H1 (cell line): ENCODE results near the gene AMOT. TPM values are rescaled to one million over a fixed set of nuclear protein-coding genes. Genes with fewer than 3 reads are reported as not detected.

Experiments
- CTCF ChIA-PET: fragments of 300-600 bp; sonication (Branson Sonifier 250); formaldehyde crosslinking; loops from one replicate; lab custom pipeline; 2021; ENCODE audit not compliant: partially characterized antibody; lab: Charles Lee
- POLR2A ChIA-PET: fragments of 300-600 bp; sonication (Branson Sonifier 250); formaldehyde crosslinking; loops from one replicate; lab custom pipeline; 2021; ENCODE audit warnings: inconsistent platforms; ENCODE audit not compliant: partially characterized antibody; lab: Charles Lee
- DNase-seq, 2 experiments: peaks; one replicate each; pipeline versions ENCODE4 v3.0.0 to v3.0.0-alpha.2; 2010 to 2022; ENCODE audit warnings: low spot score in 2 of 2, low read depth in 1 of 2, mixed read lengths in 1 of 2
- FAIRE-seq: peaks from 2 replicates; lab custom pipeline; 2011; peaks lifted over from hg19 to GRCh38; lab: Jason Lieb, UNC
- H2AFZ ChIP-seq: 2 replicates; pipeline ENCODE4 v1.8.1; 2012; ENCODE audit warnings: low read length, inconsistent platforms
- H2AK5ac ChIP-seq: 2 replicates; pipeline ENCODE4 v1.6.1; 2013; ENCODE audit warnings: low read depth, low read length
- H2BK120ac ChIP-seq: replicated peaks from 2 replicates; pipeline ENCODE3; 2013; ENCODE audit warnings: low read depth, low read length, inconsistent platforms
- H2BK12ac ChIP-seq: 2 replicates; pipeline ENCODE4 v1.6.1; 2013; ENCODE audit warnings: low read depth, low read length
- H2BK15ac ChIP-seq: 2 replicates; pipeline ENCODE4 v1.6.1; 2013; ENCODE audit warnings: low read length
- H2BK20ac ChIP-seq: 2 replicates; pipeline ENCODE4 v1.6.1; 2013; ENCODE audit warnings: low read length
- H2BK5ac ChIP-seq: 2 replicates; pipeline ENCODE4 v1.6.1; 2013; ENCODE audit warnings: low read depth, low read length
- H3K14ac ChIP-seq: 2 replicates; pipeline ENCODE4 v1.6.1; 2013; ENCODE audit warnings: inconsistent platforms; ENCODE audit not compliant: insufficient read length
- H3K18ac ChIP-seq: 2 replicates; pipeline ENCODE4 v1.6.1; 2013; ENCODE audit warnings: low read length; ENCODE audit errors: extremely low read depth
- H3K23ac ChIP-seq: 2 replicates; pipeline ENCODE4 v1.6.1; 2013; ENCODE audit warnings: inconsistent platforms; ENCODE audit not compliant: insufficient read length
- H3K23me2 ChIP-seq: 2 replicates; pipeline ENCODE4 v1.6.1; 2013; ENCODE audit warnings: low read depth, low read length
- H3K27ac ChIP-seq: 2 replicates; pipeline ENCODE4 v1.6.1; 2011; ENCODE audit warnings: low read depth, low read length, inconsistent platforms
- H3K27me3 ChIP-seq, 4 experiments: replicated peaks in 1 of 4; 1 replicate in 1 of 4; 2 replicates in 3 of 4; pipeline versions ENCODE4 v1.6.1 to v1.8.1; 2011 to 2013; ENCODE audit warnings: low read length in 3 of 4, mild to moderate bottlenecking in 3 of 4, inconsistent platforms in 2 of 4, mixed read lengths in 2 of 4, moderate library complexity in 1 of 4; ENCODE audit not compliant: control insufficient read depth in 3 of 4, insufficient read depth in 3 of 4; ENCODE audit errors: extremely low read depth in 1 of 4
- H3K36me3 ChIP-seq, 4 experiments: 2 replicates each; pipeline versions ENCODE4 v1.6.1 to v1.8.1; 2011 to 2013; ENCODE audit warnings: mild to moderate bottlenecking in 4 of 4, low read length in 3 of 4, moderate library complexity in 2 of 4, control low read depth in 1 of 4, inconsistent platforms in 1 of 4; ENCODE audit not compliant: insufficient read depth in 4 of 4, control insufficient read depth in 2 of 4
- H3K4ac ChIP-seq: replicated peaks from 2 replicates; pipeline ENCODE3; 2013; ENCODE audit warnings: low read length, low read depth, mixed read lengths, inconsistent platforms; ENCODE audit not compliant: insufficient read length
- H3K4me1 ChIP-seq, 4 experiments: replicated peaks in 1 of 4; 1 replicate in 1 of 4; 2 replicates in 3 of 4; pipeline versions ENCODE4 v1.6.1 to v1.8.1; 2011 to 2013; ENCODE audit warnings: low read length in 3 of 4, inconsistent platforms in 2 of 4, mixed read lengths in 1 of 4; ENCODE audit not compliant: insufficient read depth in 4 of 4, control insufficient read depth in 3 of 4
- H3K4me2 ChIP-seq, 2 experiments: 2 replicates each; pipeline versions ENCODE4 v1.6.1 to v1.8.1; 2011 to 2013; ENCODE audit warnings: low read depth in 2 of 2, low read length in 2 of 2, control low read depth in 1 of 2, inconsistent platforms in 1 of 2, mild to moderate bottlenecking in 1 of 2; ENCODE audit not compliant: insufficient read depth in 1 of 2
- H3K4me3 ChIP-seq, 4 experiments: fragments of 200-600, 300-600 bp in 1 of 4; sonication (generic), shearing (Covaris generic), sonication (Bioruptor Twin) in 1 of 4; 2 replicates each; pipeline versions ENCODE4 v1.5.1 to v1.8.1; 2011 to 2016; ENCODE audit warnings: low read length in 4 of 4, low read depth in 3 of 4, control low read depth in 2 of 4, inconsistent platforms in 2 of 4, mild to moderate bottlenecking in 2 of 4, mixed read lengths in 1 of 4, moderate library complexity in 1 of 4; ENCODE audit not compliant: insufficient read depth in 2 of 4; ENCODE audit errors: extremely low read depth in 1 of 4
- H3K56ac ChIP-seq: replicated peaks from 2 replicates; pipeline ENCODE3; 2013; ENCODE audit warnings: low read depth, mild to moderate bottlenecking, mixed read lengths, low read length, inconsistent platforms; ENCODE audit not compliant: insufficient read length
- H3K79me1 ChIP-seq: 2 replicates; pipeline ENCODE4 v1.6.1; 2013; ENCODE audit warnings: low read depth, low read length, control low read depth
- H3K79me2 ChIP-seq, 2 experiments: 2 replicates each; pipeline versions ENCODE4 v1.6.1 to v1.8.1; 2012 to 2013; ENCODE audit warnings: low read length in 2 of 2, mild to moderate bottlenecking in 2 of 2, inconsistent platforms in 1 of 2; ENCODE audit not compliant: insufficient read depth in 2 of 2, control insufficient read depth in 1 of 2
- H3K9ac ChIP-seq, 4 experiments: replicated peaks in 1 of 4; 1 replicate in 1 of 4; 2 replicates in 3 of 4; pipeline versions ENCODE4 v1.6.1 to v1.8.1; 2011 to 2013; ENCODE audit warnings: low read depth in 3 of 4, low read length in 3 of 4, control low read depth in 2 of 4, mild to moderate bottlenecking in 2 of 4, moderate library complexity in 2 of 4, inconsistent platforms in 1 of 4; ENCODE audit errors: extremely low read depth in 1 of 4
- H3K9me3 ChIP-seq, 2 experiments: 2 replicates each; pipeline versions ENCODE4 v1.6.1 to v1.8.1; 2012 to 2013; ENCODE audit warnings: mild to moderate bottlenecking in 2 of 2, moderate library complexity in 2 of 2, control low read depth in 1 of 2, inconsistent platforms in 1 of 2, low read depth in 1 of 2, low read length in 1 of 2, mixed read lengths in 1 of 2; ENCODE audit not compliant: insufficient read depth in 2 of 2
- H4K20me1 ChIP-seq, 2 experiments: replicated peaks in 1 of 2; 2 replicates each; pipeline versions ENCODE3 to v1.8.1; 2011 to 2013; ENCODE audit warnings: inconsistent platforms in 2 of 2, low read length in 2 of 2, mild to moderate bottlenecking in 1 of 2; ENCODE audit not compliant: insufficient read depth in 2 of 2, control insufficient read depth in 1 of 2
- H4K5ac ChIP-seq: 2 replicates; pipeline ENCODE4 v1.6.1; 2013; ENCODE audit warnings: low read length, low read depth, mixed read lengths, inconsistent platforms; ENCODE audit not compliant: insufficient read length
- H4K8ac ChIP-seq: 2 replicates; pipeline ENCODE4 v1.8.0; 2013; ENCODE audit warnings: mild to moderate bottlenecking, moderate library complexity, low read length, inconsistent platforms; ENCODE audit not compliant: insufficient read depth; ENCODE audit errors: extremely low read depth
- H4K91ac ChIP-seq: replicated peaks from 2 replicates; pipeline ENCODE3; 2013; ENCODE audit warnings: low read length, mixed read lengths, inconsistent platforms; ENCODE audit not compliant: insufficient read length
- BCL11A ChIP-seq, 2 experiments: IDR thresholded peaks; one replicate each; pipeline ENCODE4 v1.6.1; 2011; ENCODE audit warnings: low read depth in 2 of 2, low read length in 2 of 2, mild to moderate bottlenecking in 2 of 2
- BRCA1 ChIP-seq: IDR thresholded peaks from 2 replicates; pipeline ENCODE4 v1.6.1; 2012; ENCODE audit warnings: low read depth, low read length, improper control_type of control experiment
- CHD2 ChIP-seq: IDR thresholded peaks from 2 replicates; pipeline ENCODE4 v1.6.1; 2012; ENCODE audit warnings: low read length, improper control_type of control experiment
- NRF1 ChIP-seq: IDR thresholded peaks from 2 replicates; pipeline ENCODE4 v1.6.1; 2011; ENCODE audit warnings: mild to moderate bottlenecking, low read depth, low read length, improper control_type of control experiment
- SP4 ChIP-seq: IDR thresholded peaks from 2 replicates; pipeline ENCODE4 v1.6.1; 2012; ENCODE audit warnings: low read length, inconsistent platforms
- WGBS, 2 experiments: shearing (Covaris generic) in 1 of 2; methylation state at CpG; one replicate each; pipeline versions ENCODE4 v1.1.6 to v1.1.7; 2013 to 2015; ENCODE audit warnings: low lambda C conversion rate in 2 of 2, mixed read lengths in 2 of 2, inconsistent platforms in 1 of 2, low coverage in 1 of 2, missing lambda C conversion rate in 1 of 2; ENCODE audit not compliant: insufficient replicate concordance in 2 of 2, insufficient coverage in 1 of 2, insufficient read length in 1 of 2; ENCODE audit errors: extremely low coverage in 1 of 2, missing lambda C conversion rate in 1 of 2; 5-methylcytosine and 5-hydroxymethylcytosine counted together
- polyA plus RNA-seq, 7 experiments: library from polyadenylated mRNA; depleted of rRNA in 3 of 7; stranded (reverse) in 5 of 7; unstranded in 2 of 7; fragments of >200 nt in 5 of 7; fragments of 200-250 nt in 2 of 7; gene quantifications; 1 replicate in 5 of 7; 2 replicates in 1 of 7; 4 replicates in 1 of 7; pipeline versions ENCODE4 v1.2.1 to v1.2.3, GENCODE V29; 2011 to 2013; ENCODE audit warnings: missing spikeins in 2 of 7, mixed read lengths in 2 of 7
- total RNA-seq: library from RNA; stranded (reverse); fragmentation: NEBNext Ultra II Directional; extraction: Animal tissue kit (Norgen Biotek cat#: 25700); gene quantifications from 2 replicates; pipeline ENCODE4 v1.2.1, GENCODE V29; 2021
- TF ChIP-seq, protein P1 (sequence below): IDR thresholded peaks from 2 replicates; pipeline ENCODE4 v1.6.1; 2012; ENCODE audit warnings: low read length, inconsistent platforms

The AMOT gene
- total and polyA plus RNA-seq, 2 of the 8 experiments (the other 6 are each of a cell fraction or from before 2014, with no cell fraction given): 2.3 to 7.1 TPM

DNA sequence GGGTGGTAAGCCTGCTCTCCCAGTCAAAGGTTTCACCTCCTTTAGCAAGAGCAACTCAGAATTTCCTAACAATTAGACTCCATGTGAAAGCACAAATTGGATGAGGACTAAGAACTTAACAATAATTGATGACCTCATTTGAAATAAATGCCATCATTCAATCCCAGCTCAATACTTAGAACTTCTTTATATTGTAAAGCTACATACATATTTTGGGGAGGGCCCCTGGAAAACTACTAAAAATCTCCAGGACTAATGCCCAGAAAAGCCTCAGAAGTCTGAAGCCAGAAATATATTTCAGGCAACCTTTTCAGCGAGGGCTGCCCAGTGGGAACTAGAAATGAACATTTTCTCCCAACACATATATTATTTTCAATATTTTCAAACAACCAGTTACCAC lies 38.1 kb downstream of the AMOT start:
- Histone ChIP-seq H2BK120ac (no peak overlapping the region), H3K14ac (no peak overlapping the region), H2BK15ac (no peak overlapping the region)
- no peak for TF ChIP-seq CHD2
- TF ChIP-seq NRF1: no peak
- no peak for TF ChIP-seq SP4
- TF ChIP-seq, protein P1, sequence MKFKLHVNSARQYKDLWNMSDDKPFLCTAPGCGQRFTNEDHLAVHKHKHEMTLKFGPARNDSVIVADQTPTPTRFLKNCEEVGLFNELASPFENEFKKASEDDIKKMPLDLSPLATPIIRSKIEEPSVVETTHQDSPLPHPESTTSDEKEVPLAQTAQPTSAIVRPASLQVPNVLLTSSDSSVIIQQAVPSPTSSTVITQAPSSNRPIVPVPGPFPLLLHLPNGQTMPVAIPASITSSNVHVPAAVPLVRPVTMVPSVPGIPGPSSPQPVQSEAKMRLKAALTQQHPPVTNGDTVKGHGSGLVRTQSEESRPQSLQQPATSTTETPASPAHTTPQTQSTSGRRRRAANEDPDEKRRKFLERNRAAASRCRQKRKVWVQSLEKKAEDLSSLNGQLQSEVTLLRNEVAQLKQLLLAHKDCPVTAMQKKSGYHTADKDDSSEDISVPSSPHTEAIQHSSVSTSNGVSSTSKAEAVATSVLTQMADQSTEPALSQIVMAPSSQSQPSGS: no peak
- no peak for TF ChIP-seq BRCA1
- no peak for TF ChIP-seq BCL11A (IDR thresholded peaks at IDR 0.05; ENCODE audit: low read depth in 2 of 2, low read length in 2 of 2)
- TF ChIP-seq, all 59 proteins: peak for 0
- H3K56ac ChIP-seq: no peak overlapping the region
- 100% methylated on average over 1 of the region's 1 CpG; no CpG with 5 or more reads in 1 of the 2 experiments for WGBS, 2 experiments
- H3K79me2 ChIP-seq: no peaks in the 10 kb centered on the region
- H3K23ac ChIP-seq: no peak overlapping the region
- no peaks in the 10 kb centered on the region for H4K20me1 ChIP-seq
- H3K18ac ChIP-seq: no peak overlapping the region
- ChIA-PET CTCF (interaction anchor here (1.0 kb wide), 1 partner anchor 18 kb away, joined by 3 read pairs; no protein-coding TSS in a partner anchor), POLR2A (no interaction called here)
- no peak overlapping the region for H3K4me2 ChIP-seq
- no peak overlapping the region for H2BK20ac ChIP-seq
- no peak overlapping the region for H4K8ac ChIP-seq
- H2AFZ ChIP-seq: no peak overlapping the region
- FAIRE-seq (no peak), DNase-seq (no peak)
- H4K91ac ChIP-seq: no peak overlapping the region
- no peaks in the 10 kb centered on the region for H3K9me3 ChIP-seq
- H3K79me1 ChIP-seq: no peaks in the 10 kb centered on the region
- H2AK5ac ChIP-seq: no peak overlapping the region
- H3K27me3 ChIP-seq: no peaks in the 10 kb centered on the region
- no peaks in the 10 kb centered on the region for H3K36me3 ChIP-seq
- no peak overlapping the region for H3K9ac ChIP-seq
- H3K23me2 ChIP-seq: no peaks in the 10 kb centered on the region
- H4K5ac ChIP-seq: no peak overlapping the region
- H2BK5ac ChIP-seq: no peak overlapping the region
- H2BK12ac ChIP-seq: no peak overlapping the region
- no peak overlapping the region for H3K4me3 ChIP-seq
- no peak overlapping the region for H3K4ac ChIP-seq
- no peaks in the 10 kb centered on the region for H3K4me1 ChIP-seq
- no peak overlapping the region for H3K27ac ChIP-seq
